Ovary (tissue), 3 donors: ENCODE measurements around the gene GPAM.

Experiments
- POLR2A ChIP-seq: fragments of 450-650 bp; IDR thresholded peaks from one replicate; pipeline ENCODE4 v1.6.1; 2017; ENCODE audit warnings: antibody characterized with exemption, mild to moderate bottlenecking, moderate library complexity
- TF ChIP-seq, protein P1 (sequence below), 3 donors: fragments of 450-650 bp in 2 of 3; fragments of 200-600 bp in 1 of 3; IDR thresholded peaks; one replicate each; pipeline versions ENCODE4 v1.5.1 to v1.8.0; 2016 to 2022; ENCODE audit warnings: antibody characterized with exemption in 3 of 3, mild to moderate bottlenecking in 1 of 3
- donor health status: DM: no; HTN: no; CAD: no.

DNA sequence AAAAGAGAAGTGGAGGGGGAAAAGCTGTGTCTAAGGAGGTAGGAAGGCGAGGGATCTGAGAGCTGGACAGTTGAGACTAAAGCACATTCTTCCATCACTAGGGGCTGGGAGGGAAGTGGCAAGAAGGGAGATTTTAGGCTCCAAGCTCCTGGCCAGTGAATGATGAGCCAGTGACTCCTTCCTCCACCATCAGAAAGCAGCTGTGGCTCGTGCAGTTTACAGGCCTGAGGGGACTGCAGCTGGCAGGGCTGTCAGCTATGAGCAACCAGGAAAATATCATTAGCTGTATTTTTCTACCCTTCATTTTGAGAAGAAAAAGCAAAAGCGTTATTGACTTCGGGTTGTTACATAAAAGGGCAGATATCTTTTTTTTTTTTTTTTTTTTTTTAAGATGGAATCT, 60.7 kb downstream of the GPAM start:
- TF ChIP-seq, protein P1, sequence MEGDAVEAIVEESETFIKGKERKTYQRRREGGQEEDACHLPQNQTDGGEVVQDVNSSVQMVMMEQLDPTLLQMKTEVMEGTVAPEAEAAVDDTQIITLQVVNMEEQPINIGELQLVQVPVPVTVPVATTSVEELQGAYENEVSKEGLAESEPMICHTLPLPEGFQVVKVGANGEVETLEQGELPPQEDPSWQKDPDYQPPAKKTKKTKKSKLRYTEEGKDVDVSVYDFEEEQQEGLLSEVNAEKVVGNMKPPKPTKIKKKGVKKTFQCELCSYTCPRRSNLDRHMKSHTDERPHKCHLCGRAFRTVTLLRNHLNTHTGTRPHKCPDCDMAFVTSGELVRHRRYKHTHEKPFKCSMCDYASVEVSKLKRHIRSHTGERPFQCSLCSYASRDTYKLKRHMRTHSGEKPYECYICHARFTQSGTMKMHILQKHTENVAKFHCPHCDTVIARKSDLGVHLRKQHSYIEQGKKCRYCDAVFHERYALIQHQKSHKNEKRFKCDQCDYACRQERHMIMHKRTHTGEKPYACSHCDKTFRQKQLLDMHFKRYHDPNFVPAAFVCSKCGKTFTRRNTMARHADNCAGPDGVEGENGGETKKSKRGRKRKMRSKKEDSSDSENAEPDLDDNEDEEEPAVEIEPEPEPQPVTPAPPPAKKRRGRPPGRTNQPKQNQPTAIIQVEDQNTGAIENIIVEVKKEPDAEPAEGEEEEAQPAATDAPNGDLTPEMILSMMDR (IDR thresholded peaks at IDR 0.05), result no peak
- TF ChIP-seq POLR2A, result no peak
